ENCODE measurements around the gene SLC28A2. TPM values are rescaled to one million over a fixed set of nuclear protein-coding genes. Genes with fewer than 3 reads are reported as not detected.
"Not testable (repeated sequence)": the region's sequence is repeated elsewhere in the genome, so short reads cannot be mapped to it uniquely, and the experiment has no call there.

SLC28A2 gene
- polyA plus RNA-seq, 3 donors, result not detected

DNA sequence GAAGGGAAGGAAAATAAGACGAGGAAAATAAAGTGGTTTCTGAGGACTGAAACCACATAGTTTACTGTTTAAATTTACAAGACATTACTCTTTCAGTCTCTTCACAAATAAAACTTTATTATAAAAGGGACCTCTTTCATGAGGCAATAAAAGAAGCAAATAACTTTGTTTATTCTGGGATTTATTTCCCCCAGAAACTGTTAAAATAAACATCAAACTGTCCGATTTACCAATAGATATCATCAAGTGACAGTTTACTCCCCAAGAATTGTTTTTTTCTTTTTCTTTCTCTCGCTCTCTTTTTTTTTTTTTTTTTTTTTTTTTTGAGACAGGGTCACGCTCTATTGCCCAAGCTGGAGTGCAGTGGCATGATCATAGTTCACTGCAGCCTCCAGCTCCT, 54.1 kb downstream of the SLC28A2 start:
- no peaks in the 10 kb centered on the region for H3K36me3 ChIP-seq (replicated peaks in 1 of 2; ENCODE audit: control insufficient read depth in 1 of 2, insufficient read depth in 2 of 2, low read length in 2 of 2)
- H3K27me3 ChIP-seq (ENCODE audit: control insufficient read depth in 2 of 2, insufficient read depth in 2 of 2, low read length in 2 of 2), result peaks cover 3 to 23% of the 10 kb centered on the region in 2 donors
- H3K79me2 ChIP-seq (ENCODE audit: insufficient read depth, low read length), result no peaks in the 10 kb centered on the region
- peaks cover 4% of the 10 kb centered on the region in 2 donors for H3K4me1 ChIP-seq (ENCODE audit: control insufficient read depth in 1 of 2, insufficient read depth in 2 of 2, low read length in 2 of 2)
- intact Hi-C loops (cut with micrococcal nuclease), result loop anchor here in 1 of 2 donors (10.0 kb wide), 1 partner anchor 99 kb away; a partner anchor contains a TSS
- DNase-seq, result no peak
- no peak overlapping the region for H3K9ac ChIP-seq (ENCODE audit: insufficient read depth, low read length, poor library complexity, severe bottlenecking)
- TF ChIP-seq CTCF (IDR thresholded peaks at IDR 0.05), result no peak
- no peaks in the 10 kb centered on the region for H4K20me1 ChIP-seq (ENCODE audit: insufficient read depth, low read length)
- H3K4me3 Mint-ChIP-seq, result no peak overlapping the region
- H3K4me2 ChIP-seq (replicated peaks; ENCODE audit: extremely low read depth, low read length, poor library complexity, severe bottlenecking), result no peak overlapping the region
- H2AFZ ChIP-seq (ENCODE audit: insufficient read depth, low read depth, low read length, poor library complexity, severe bottlenecking), result no peak overlapping the region
- H3K27me3 Mint-ChIP-seq (ENCODE audit: low read depth in 3 of 3), result peaks cover 3 to 27% (median 21%) of the 10 kb centered on the region in 3 donors
- peaks cover 9% of the 10 kb centered on the region for H3K4me1 Mint-ChIP-seq
- peaks cover 0 to 6% (median 2%) of the 10 kb centered on the region in 7 donors for H3K9me3 Mint-ChIP-seq
- H3K36me3 Mint-ChIP-seq, result no peaks in the 10 kb centered on the region
- H3K9me3 ChIP-seq (replicated peaks in 1 of 2; ENCODE audit: control insufficient read depth in 1 of 2, insufficient read depth in 1 of 2, low read length in 2 of 2), result no peaks in the 10 kb centered on the region
- H3K27ac Mint-ChIP-seq, result no peak overlapping the region
- H3K27ac ChIP-seq (ENCODE audit: low read depth in 1 of 2, low read length in 2 of 2), result no peak overlapping the region
- no peak overlapping the region for H3K4me3 ChIP-seq (replicated peaks in 1 of 3; ENCODE audit: low read depth in 2 of 3, low read length in 3 of 3)
- no CpG with 5 or more reads among the region's 4 CpGs for WGBS (ENCODE audit: insufficient coverage)

GRCh38 chr15:45307230-45307924, 55.3 kb downstream of the SLC28A2 start:
- intact Hi-C loops (cut with micrococcal nuclease), result loop anchor here in 1 of 2 donors (10.0 kb wide), 1 partner anchor 97 kb away; a partner anchor contains a TSS
- H3K4me1 ChIP-seq (ENCODE audit: control insufficient read depth in 1 of 2, insufficient read depth in 2 of 2, low read length in 2 of 2), result peaks cover 4% of the 10 kb centered on the region in 2 donors
- no peak overlapping the region for H3K9ac ChIP-seq (ENCODE audit: insufficient read depth, low read length, poor library complexity, severe bottlenecking)
- peak overlapping the region in 2 of 3 experiments; percentile 19 to 58 for H3K4me3 ChIP-seq (replicated peaks in 1 of 3; ENCODE audit: low read depth in 2 of 3, low read length in 3 of 3)
- H3K4me2 ChIP-seq (replicated peaks; ENCODE audit: extremely low read depth, low read length, poor library complexity, severe bottlenecking), result peak overlapping the region; percentile 60
- Mint-ChIP-seq H3K27ac (peak overlapping the region in 1 of 7 donors; percentile 15), H3K36me3 (no peaks in the 10 kb centered on the region), H3K4me3 (peak overlapping the region; percentile 59 to 83), H3K9me3 (peaks cover 0 to 6% (median 2%) of the 10 kb centered on the region in 7 donors), H3K27me3 (ENCODE audit: low read depth in 3 of 3) (peaks cover 3 to 24% (median 18%) of the 10 kb centered on the region in 3 donors), H3K4me1 (peaks cover 9% of the 10 kb centered on the region)
- no peaks in the 10 kb centered on the region for H4K20me1 ChIP-seq (ENCODE audit: insufficient read depth, low read length)
- H3K79me2 ChIP-seq (ENCODE audit: insufficient read depth, low read length), result no peaks in the 10 kb centered on the region
- WGBS (ENCODE audit: insufficient coverage), result no CpG with 5 or more reads among the region's 5 CpGs
- H2AFZ ChIP-seq (ENCODE audit: insufficient read depth, low read depth, low read length, poor library complexity, severe bottlenecking), result peak overlapping the region; percentile 70
- H3K27ac ChIP-seq (ENCODE audit: low read depth in 1 of 2, low read length in 2 of 2), result no peak overlapping the region
- peak; percentile 66 for TF ChIP-seq CTCF (IDR thresholded peaks at IDR 0.05)
- peak; percentile 4 to 30 (median 16) for DNase-seq
- H3K36me3 ChIP-seq (replicated peaks in 1 of 2; ENCODE audit: control insufficient read depth in 1 of 2, insufficient read depth in 2 of 2, low read length in 2 of 2), result no peaks in the 10 kb centered on the region
- no peaks in the 10 kb centered on the region for H3K9me3 ChIP-seq (replicated peaks in 1 of 2; ENCODE audit: control insufficient read depth in 1 of 2, insufficient read depth in 1 of 2, low read length in 2 of 2)
- H3K27me3 ChIP-seq (ENCODE audit: control insufficient read depth in 2 of 2, insufficient read depth in 2 of 2, low read length in 2 of 2), result peaks cover 2 to 19% of the 10 kb centered on the region in 2 donors

GRCh38 chr15:45314117-45314516, 62.1 kb downstream of the SLC28A2 start:
- H3K27ac ChIP-seq (ENCODE audit: low read depth in 1 of 2, low read length in 2 of 2); H3K4me1 ChIP-seq (ENCODE audit: control insufficient read depth in 1 of 2, insufficient read depth in 2 of 2, low read length in 2 of 2); H3K4me2 ChIP-seq (replicated peaks; ENCODE audit: extremely low read depth, low read length, poor library complexity, severe bottlenecking); H3K4me3 ChIP-seq (replicated peaks in 1 of 3; ENCODE audit: low read depth in 2 of 3, low read length in 3 of 3); intact Hi-C loops (cut with micrococcal nuclease); H3K4me1 Mint-ChIP-seq; H3K79me2 ChIP-seq (ENCODE audit: insufficient read depth, low read length); H3K9me3 Mint-ChIP-seq; H4K20me1 ChIP-seq (ENCODE audit: insufficient read depth, low read length); H3K27ac Mint-ChIP-seq; H3K27me3 ChIP-seq (ENCODE audit: control insufficient read depth in 2 of 2, insufficient read depth in 2 of 2, low read length in 2 of 2); H3K36me3 ChIP-seq (replicated peaks in 1 of 2; ENCODE audit: control insufficient read depth in 1 of 2, insufficient read depth in 2 of 2, low read length in 2 of 2); H3K36me3 Mint-ChIP-seq; H2AFZ ChIP-seq (ENCODE audit: insufficient read depth, low read depth, low read length, poor library complexity, severe bottlenecking); DNase-seq; H3K9me3 ChIP-seq (replicated peaks in 1 of 2; ENCODE audit: control insufficient read depth in 1 of 2, insufficient read depth in 1 of 2, low read length in 2 of 2); H3K9ac ChIP-seq (ENCODE audit: insufficient read depth, low read length, poor library complexity, severe bottlenecking); H3K27me3 Mint-ChIP-seq (ENCODE audit: low read depth in 3 of 3); H3K4me3 Mint-ChIP-seq: not testable (repeated sequence)
- 96% methylated on average over 21 of the region's 31 CpGs for WGBS (ENCODE audit: insufficient coverage)
